Mucosa of descending colon (tissue), 3 donors: ENCODE results near the gene STRIT1. TPM values are rescaled to one million over a fixed set of nuclear protein-coding genes. Genes with fewer than 3 reads are reported as not detected.

ENCODE experiments used
- ATAC-seq: fragments of 200-7000 bp; cut with Tn5 transposase; one replicate; pipeline ENCODE4 v1.9.1; 2020; ENCODE audit warnings: mild to moderate bottlenecking, moderate library complexity
- DNase-seq, 3 donors: peaks; one replicate each; pipeline ENCODE4 v3.0.0-alpha.2; 2020
- H3K36me3 ChIP-seq: fragments of 200-600 bp; one replicate; pipeline ENCODE4 v1.8.0; 2021; ENCODE audit warnings: low read depth, mild to moderate bottlenecking
- H3K4me1 ChIP-seq: fragments of 200-600 bp; one replicate; pipeline ENCODE4 v1.8.0; 2021; ENCODE audit warnings: low read depth, mild to moderate bottlenecking
- H3K4me3 ChIP-seq: fragments of 200-600 bp; one replicate; pipeline ENCODE4 v1.8.0; 2021; ENCODE audit warnings: mild to moderate bottlenecking
- H3K9me3 ChIP-seq: fragments of 200-600 bp; one replicate; pipeline ENCODE4 v1.8.0; 2021; ENCODE audit warnings: mild to moderate bottlenecking
- CTCF ChIP-seq: fragments of 200-600 bp; IDR thresholded peaks from one replicate; pipeline ENCODE4 v1.8.0; 2022; ENCODE audit warnings: antibody characterized with exemption, mild to moderate bottlenecking
- intact Hi-C, 2 donors: fragments of 100-400 bp; cut with DNase I in 1 of 2; cut with micrococcal nuclease in 1 of 2; formaldehyde crosslinking; loops; one replicate each; pipeline versions ENCODE4 v1.11.0 to v1.11.1; 2022; cut with DNase I, micrococcal nuclease
- total RNA-seq, 3 donors: library from RNA; stranded (reverse); fragmentation: NEBNext Ultra II Directional in 2 of 3; extraction: Animal tissue kit (Norgen Biotek cat#: 25700) in 2 of 3; gene quantifications; one replicate each; pipeline versions ENCODE4 v1.2.1 to v1.2.4, GENCODE V29; 2021 to 2023
- donor health status: DM: no; HTN: no; CAD: no; lungs with moderate emphysema.
- donor health status: DM: no; HTN: no; CAD: no.
- donor health status: DM: no; HTN: yes; CAD: no.

STRIT1 gene
- total RNA-seq, 3 donors from 2014 or later: not detected

GRCh38 chr3:155252021-155252420, 41.5 kb downstream of the STRIT1 start:
- no peak for ATAC-seq

GRCh38 chr3:155248531-155249187, 44.8 kb downstream of the STRIT1 start:
- intact Hi-C loops: no loop called here
- no peak overlapping the region for H3K4me3 ChIP-seq
- no peak for TF ChIP-seq CTCF
- no peak for ATAC-seq
- no peak for DNase-seq
- H3K4me1 ChIP-seq: no peaks in the 10 kb centered on the region
- H3K36me3 ChIP-seq: no peaks in the 10 kb centered on the region
- H3K9me3 ChIP-seq: no peaks in the 10 kb centered on the region

More at GRCh38 chr3:155252021-155252420, 41.5 kb downstream of the STRIT1 start:
- Histone ChIP-seq H3K36me3 (no peaks in the 10 kb centered on the region), H3K4me1 (no peaks in the 10 kb centered on the region), H3K9me3 (no peaks in the 10 kb centered on the region), H3K4me3 (no peak overlapping the region)
- no peak for DNase-seq
- TF ChIP-seq CTCF: no peak
- intact Hi-C loops: no loop called here

GRCh38 chr3:155244699-155245098, 48.8 kb downstream of the STRIT1 start:
- intact Hi-C loops: no loop called here
- H3K36me3 ChIP-seq: no peaks in the 10 kb centered on the region

GRCh38 chr3:155244216-155244615, 49.3 kb downstream of the STRIT1 start:
- intact Hi-C loops: no loop called here
- H3K4me1 ChIP-seq: no peaks in the 10 kb centered on the region
- no peak for TF ChIP-seq CTCF
- DNase-seq (no peak), ATAC-seq (no peak)
- H3K36me3 ChIP-seq: no peaks in the 10 kb centered on the region
- no peak overlapping the region for H3K4me3 ChIP-seq
- H3K9me3 ChIP-seq: no peaks in the 10 kb centered on the region

More at GRCh38 chr3:155244699-155245098, 48.8 kb downstream of the STRIT1 start:
- no peak for DNase-seq
- no peak for ATAC-seq
- H3K4me3 ChIP-seq: no peak overlapping the region
- H3K4me1 ChIP-seq: no peaks in the 10 kb centered on the region
- H3K9me3 ChIP-seq: no peaks in the 10 kb centered on the region
- TF ChIP-seq CTCF: no peak

GRCh38 chr3:155243512-155243921, 50.0 kb downstream of the STRIT1 start:
- no peak for TF ChIP-seq CTCF
- Histone ChIP-seq H3K36me3 (no peaks in the 10 kb centered on the region), H3K4me3 (no peak overlapping the region), H3K4me1 (no peaks in the 10 kb centered on the region), H3K9me3 (no peaks in the 10 kb centered on the region)
- ATAC-seq (no peak), DNase-seq (no peak)
- intact Hi-C loops: no loop called here

GRCh38 chr3:155242342-155242741, 51.1 kb downstream of the STRIT1 start:
- no peaks in the 10 kb centered on the region for H3K4me1 ChIP-seq

More at GRCh38 chr3:155242342-155242741, 51.1 kb downstream of the STRIT1 start:
- no peaks in the 10 kb centered on the region for H3K9me3 ChIP-seq
- intact Hi-C loops: no loop called here
- DNase-seq (no peak), ATAC-seq (no peak)
- H3K4me3 ChIP-seq: no peak overlapping the region
- no peak for TF ChIP-seq CTCF
- no peaks in the 10 kb centered on the region for H3K36me3 ChIP-seq
